Fibroblast of skin of abdomen (primary cell): ENCODE measurements around the gene IL1RAPL1.
"Not testable (repeated sequence)": the region's sequence is repeated elsewhere in the genome, so short reads cannot be mapped to it uniquely, and the experiment has no call there.

Experiments
- DNase-seq: peaks from one replicate; pipeline ENCODE4 v3.0.0-alpha.2; 2013

The IL1RAPL1 gene

DNA sequence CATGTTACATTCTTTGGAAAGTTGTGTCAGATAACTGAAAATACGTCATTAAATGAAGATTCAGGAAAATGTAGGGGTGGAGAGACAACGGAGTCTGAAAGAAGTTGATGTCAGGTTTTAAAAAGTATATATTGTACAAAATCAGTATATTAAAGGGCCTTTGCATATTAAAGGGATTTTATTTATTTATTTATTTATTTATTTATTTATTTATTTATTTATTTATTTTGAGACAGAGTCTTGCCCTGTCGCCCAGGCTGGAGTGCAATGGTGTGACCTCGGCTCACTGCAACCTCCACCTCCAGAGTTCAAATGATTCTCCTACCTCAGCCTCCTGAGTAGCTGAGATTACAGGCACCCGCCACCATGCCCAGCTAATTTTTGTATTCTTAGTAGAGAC lies 213.4 kb downstream of the IL1RAPL1 start:
- DNase-seq, result not testable (repeated sequence)

DNA sequence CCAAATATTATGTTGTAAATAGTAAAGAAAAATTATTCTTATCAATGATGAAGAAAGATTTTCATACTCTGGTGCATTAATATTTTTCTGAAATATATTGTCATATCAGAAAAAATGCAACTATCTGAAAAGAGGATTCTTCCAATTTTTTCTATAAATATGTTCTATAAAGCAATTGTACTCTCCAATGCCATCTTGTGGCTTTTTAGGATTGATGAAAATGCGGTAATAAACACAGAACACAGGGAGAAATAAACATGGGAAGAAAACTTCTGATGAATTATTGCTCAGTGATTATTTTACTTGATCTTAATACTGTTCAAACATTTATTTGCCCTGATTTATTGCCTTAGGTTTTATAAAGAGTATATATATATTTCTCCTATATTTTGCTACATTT lies 215.4 kb downstream of the IL1RAPL1 start:
- no peak for DNase-seq

DNA sequence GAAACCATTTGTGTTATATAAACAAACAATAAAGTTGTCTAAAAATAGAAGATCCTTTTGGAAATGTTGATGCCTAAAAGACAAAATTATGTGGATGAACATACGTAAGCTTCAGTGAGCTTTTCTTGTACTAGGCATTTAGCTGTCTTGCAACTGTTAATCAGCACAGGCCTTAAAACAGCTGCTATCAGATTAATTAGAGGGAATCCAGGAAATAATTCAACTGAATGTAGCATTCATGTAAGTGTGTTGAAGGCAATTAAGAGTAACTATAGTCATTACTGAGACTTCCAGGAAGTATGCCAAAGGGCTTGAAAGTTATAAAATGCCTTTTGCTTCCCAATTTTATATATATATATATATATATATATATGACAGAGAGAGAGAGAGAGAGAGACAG lies 248.7 kb downstream of the IL1RAPL1 start:
- no peak for DNase-seq

DNA sequence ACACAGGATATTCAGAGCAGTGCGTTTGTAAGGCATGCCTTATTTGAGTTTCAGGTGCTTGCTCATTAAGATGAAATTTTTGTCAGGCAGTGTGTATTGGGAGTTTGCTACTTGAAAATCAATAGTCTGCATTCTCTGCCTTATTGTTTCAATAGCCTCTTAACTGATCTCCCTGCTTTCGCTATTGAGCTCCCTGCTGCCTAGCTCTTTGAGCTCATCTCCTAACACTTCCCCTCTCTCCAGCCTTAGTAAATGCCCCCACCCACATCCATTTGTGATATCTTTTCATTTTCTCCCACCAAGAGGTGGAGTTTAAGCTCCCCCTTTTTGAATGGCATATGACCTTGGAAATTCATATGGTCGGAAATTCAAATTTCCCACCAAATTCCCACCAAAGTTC lies 256.6 kb downstream of the IL1RAPL1 start:
- DNase-seq, result no peak

DNA sequence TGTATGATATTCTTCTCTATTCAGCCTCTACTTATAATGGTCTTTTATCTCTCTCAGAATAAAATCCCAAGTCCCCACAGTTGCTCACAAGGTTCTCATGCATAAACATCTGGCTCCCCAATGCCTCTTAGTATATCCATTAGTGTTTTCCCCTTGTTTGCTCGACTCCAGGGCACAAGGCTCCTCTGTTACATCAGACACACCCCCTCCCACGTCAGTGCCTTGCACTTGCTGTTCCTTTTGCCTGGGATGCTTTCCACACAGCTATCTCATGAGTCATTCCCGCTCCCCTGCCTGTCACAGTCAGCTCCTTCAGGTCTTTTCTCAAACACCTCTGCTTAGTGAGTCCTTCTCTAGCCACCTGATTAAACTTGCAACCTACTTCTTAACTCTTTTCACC lies 260.2 kb downstream of the IL1RAPL1 start:
- DNase-seq, result peak; percentile 4

DNA sequence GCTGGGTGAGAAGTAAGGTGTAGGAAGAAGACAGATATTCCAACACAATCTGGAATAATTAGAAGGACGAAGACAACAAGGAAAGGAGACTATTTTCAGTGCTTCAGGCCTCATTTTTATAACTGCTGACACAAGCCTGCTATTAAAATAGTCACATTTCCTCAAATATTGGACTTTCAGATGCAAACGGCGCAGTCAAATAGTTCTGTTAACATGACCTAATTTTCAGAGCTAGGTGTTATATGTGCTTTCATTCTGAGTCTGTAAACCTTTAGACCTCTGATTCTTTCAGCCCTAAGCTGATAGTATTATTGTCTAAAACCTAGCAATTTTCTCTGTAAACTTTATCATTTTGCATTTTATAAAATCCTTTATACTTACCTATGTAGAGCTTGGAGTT lies 261.5 kb downstream of the IL1RAPL1 start:
- DNase-seq, result no peak

DNA sequence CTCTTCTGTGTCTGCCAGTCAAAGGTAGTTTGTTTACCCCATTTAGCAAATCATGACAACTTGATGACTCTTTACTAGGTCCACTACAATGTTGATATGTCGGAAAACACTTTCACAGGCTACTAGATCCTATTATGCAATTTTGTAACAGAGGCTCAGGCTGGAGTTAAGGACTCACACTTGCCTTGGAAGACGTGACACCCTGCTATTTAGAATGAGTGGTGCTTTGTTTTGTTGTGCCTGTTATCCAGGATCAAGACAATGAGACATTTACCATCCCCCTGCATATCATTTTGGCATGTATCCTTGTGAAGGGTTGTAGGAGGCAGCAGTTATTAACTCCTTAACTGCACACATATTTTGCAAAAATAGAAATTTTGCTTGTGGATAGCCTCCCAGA lies 263.7 kb downstream of the IL1RAPL1 start:
- no peak for DNase-seq

DNA sequence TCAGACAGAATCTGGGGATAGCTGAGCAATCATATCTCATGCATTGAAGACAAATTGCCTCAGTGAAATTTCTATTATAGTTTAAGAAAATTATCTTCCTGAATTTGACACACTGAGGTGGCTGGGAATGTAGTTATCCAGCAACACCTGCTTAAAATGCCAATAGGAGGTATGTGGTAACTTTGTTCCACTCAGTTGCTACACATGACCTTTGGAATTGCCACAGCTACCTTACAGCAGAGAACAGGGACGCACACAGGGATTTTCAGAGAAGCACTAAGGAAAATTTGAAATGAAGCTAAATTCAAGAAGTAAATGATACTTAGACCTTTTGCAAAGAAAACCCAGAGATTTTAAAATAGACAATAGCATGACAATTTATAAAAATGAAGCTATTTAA lies 264.6 kb downstream of the IL1RAPL1 start:
- DNase-seq, result no peak

DNA sequence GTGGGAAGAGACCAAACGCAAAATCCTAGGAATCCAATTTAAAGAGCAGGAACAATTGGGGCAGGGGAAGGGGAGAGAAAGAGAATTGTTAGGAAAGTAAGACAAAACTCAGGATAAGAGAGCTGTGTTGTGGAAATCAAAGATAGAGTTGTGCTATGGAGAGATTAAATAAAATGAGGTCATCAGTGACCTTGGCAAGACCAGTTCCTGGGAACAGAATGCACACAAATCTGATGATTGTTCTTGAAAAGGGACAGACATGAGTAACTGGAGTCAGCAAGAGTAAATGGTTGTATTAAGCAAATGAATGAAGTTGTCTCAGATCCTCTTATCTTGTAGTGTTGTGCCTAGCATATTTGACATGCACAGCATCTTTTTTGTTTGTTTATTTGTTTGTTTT lies 267.4 kb downstream of the IL1RAPL1 start:
- no peak for DNase-seq

DNA sequence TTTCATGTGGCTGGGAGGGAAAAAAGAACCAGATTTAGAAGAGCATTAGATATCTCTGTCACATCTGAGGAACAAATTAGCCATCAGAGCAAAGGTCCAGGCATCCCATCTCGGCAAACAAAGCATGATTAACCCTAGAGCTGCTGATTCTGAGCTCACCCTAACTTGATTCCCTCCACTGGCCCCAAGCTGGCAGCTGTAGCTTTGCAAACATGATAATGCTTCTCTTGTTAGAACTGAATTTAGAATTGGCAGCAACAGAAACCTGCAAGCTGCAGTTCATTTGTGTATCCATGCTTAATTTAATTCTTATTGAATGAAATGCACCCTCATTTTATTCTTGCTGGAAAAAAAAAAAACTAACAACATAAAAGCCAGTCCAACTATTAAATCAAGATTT lies 289.2 kb downstream of the IL1RAPL1 start:
- no peak for DNase-seq

DNA sequence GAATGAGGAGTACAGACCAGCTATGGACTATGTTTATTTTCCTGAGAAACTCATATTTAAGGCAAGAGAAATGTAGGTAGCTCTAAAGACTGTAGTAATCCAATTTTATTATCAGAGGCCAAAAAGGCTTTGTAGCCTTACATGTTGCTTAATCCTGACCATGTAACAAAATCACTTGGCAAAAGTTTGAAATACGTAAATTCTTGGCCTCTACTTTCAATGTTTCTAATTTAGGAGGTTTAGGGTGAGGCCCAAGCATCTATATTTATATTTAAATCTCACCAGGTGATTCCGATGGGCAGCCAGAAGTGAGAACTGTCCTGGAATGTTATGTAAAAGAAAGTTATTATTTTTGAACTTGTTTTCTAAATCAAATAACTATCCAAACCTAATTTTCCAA lies 289.7 kb downstream of the IL1RAPL1 start:
- DNase-seq, result no peak

DNA sequence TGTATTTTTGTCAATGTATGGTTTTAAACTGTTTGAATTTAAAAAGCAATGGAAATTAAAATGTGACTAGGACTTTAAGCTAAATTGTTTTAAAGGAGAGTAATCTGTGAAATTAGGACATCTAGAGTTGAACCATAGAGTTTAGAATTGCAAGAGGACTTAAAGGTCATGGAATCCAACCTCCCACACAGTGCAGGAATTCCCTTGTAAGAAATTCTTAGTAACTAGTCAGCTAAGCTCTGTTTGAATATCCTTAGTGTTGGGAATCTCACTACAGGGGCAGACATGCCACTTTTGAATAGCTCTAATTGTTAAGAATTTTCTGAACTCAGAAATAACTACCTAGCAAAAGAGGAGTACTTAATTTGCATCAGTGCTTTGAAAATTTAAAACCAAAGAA lies 292.9 kb downstream of the IL1RAPL1 start:
- peak; percentile 10 for DNase-seq

DNA sequence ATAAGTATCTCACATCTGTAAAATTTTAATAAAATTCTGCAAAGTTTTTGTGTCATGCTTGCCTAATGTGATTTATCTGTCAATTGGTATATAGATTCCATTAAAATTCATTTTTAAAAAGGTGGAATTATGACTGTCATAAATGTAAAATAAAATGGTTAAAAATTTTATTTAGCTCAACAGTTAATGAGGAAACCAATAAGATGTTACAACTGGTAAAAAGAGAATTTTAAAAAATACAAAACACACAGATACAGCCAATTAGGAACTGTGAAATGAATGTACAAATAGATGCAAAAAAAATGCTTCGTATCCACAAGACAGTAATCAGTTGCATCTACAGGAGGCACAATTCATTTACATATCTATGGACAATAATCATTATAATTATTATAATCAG lies 297.6 kb downstream of the IL1RAPL1 start:
- DNase-seq, result no peak

DNA sequence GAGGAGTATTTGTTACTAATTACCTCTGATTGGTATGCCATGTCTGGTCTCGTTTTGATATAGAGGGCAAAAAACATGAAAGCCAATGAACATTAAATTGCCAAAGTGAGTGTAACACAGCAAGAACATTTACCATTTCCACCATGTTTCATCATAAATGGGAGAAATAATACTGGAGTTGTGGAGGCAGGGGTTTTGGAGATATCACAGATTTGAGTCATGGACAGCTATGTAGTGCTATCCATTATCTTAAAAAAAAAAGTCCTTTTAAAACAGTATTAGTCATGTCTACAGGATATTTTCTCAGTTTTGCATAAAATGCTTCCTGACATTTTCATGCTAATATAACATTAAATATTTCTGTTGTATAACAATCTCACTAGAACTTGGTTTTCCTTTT lies 301.2 kb downstream of the IL1RAPL1 start:
- peak; percentile 67 for DNase-seq

DNA sequence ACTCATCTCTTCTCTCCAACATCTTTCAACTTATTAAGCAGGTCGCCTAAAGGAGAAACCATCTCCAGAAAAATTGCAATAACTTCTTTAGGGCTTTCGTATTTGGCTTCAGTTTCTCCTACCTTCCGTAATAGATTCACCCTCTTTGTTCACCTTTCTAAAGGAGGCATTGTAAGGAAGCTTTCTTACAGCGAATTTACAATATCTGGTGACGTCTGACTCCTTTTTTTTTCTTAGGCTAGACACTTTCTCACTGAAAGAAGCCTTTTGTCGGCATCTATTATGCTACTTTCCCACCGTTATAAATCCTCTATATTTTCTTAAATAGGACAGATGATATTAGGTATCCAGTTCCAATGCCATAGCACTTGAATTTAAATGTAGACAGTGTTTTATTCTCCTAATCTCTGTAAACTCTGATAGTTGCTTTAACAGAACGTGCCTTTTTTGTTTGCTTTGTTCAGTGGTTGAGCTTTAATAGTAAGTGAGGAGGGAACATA lies 302.4 kb downstream of the IL1RAPL1 start:
- no peak for DNase-seq

DNA sequence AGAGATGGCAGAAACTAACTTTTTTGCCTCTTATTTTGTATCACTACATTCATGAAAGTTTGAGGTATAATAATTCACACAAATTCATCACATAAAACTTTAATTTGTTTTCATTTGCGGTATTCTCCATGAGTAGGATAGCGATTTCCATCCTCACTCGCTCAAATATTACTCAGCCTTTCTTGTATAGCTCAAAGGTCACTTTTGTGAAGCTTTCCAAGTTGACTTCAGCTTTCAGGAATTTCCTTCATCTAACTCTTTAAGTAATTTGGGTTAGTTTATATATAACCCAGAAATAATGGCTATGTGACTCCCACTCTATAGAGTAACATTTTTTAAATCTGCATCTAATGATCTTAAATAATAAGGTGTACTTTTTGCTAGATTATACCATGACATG lies 314.4 kb downstream of the IL1RAPL1 start:
- peak; percentile 38 for DNase-seq

DNA sequence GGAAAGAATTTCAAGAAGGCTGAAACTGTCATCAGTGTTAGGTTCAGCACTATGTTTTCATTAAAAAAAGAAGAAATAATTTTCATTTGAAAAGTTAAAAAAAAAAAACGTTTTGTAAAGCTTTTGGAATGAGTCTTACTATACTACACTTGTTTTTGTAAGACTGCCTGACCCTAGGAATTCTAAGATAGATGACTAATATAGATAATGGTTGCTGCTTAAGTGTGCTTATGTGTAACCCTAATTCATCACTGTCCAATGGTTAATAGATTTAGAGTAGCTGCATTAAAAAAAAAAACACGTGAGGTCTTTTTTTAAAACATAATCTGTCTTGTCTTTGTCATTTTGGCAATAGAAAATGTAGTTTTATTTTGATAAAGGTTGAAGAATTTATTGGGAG lies 323.2 kb downstream of the IL1RAPL1 start:
- DNase-seq, result peak; percentile 56

DNA sequence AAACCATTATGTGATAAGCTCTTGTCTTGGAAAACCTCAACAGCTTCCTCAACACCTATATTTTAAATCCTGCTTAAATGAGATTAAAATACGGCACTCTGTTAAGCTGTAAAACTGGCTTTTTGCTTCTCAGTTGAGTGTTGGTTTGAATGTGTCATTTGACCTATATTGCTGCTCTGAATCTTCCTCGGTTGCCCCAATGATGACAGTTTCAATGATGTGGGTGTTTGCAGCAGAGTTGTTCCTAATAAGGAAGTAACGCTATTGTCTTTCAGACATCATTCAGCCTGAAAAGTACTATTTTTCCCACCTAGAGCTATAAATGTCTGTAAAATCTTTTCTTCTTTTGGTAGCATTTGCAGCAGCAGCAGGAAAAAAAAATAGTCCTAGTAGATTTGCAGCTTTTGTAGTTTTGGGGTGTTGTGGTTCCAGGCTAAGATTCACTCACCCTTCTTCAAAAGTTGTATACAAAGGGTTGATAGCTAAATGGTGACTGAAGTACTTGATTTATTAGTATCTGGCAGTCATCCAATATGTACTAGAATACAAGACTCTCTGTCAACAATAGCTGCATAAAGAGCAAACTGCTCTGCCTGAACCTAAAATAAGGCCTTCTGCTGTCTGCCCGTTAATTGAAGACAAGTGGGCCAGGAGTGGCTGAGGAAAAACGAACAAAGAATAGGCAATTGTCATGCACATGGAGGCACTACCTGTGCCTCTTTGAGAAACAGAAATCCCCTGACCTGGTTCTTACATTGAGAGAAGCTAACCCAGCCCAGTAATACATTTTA lies 333.1 kb downstream of the IL1RAPL1 start:
- no peak for DNase-seq

DNA sequence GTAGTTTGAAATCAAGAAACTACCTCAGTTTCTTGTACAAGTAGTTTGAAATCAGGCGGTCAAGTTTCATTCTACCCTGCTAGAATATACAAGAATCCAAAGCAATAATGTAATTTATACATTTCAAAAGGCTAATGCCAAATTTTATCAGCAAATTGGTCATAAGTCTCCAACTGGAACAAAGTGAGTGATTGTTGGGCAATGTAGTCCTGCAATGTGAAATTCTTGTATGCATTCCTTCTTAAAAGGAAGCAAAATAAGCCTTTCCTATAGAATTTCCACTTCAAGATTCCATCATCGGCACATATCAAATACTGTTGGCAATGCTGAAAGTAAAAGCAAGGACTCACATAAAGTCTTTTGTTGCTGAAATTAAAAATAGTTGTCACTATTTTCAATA lies 334.9 kb downstream of the IL1RAPL1 start:
- peak; percentile 8 for DNase-seq

DNA sequence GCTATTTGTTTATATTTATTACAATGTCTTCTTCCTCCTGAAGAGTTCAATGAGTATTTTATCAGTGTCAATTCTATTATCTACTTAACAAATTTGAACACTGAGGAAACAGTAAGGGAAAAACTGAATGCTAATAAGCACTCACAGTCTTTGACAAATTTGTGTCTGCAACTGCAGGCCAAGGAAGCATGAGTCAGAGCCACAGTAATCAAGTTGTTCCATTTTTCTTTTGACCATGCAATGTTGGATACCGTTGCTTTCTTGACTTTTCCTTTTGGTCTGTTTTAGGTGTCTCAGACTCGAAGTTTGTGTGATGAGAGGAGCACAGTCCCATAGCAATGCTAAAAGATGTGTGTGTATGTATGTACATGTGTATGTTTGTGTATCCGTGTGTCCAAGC lies 359.6 kb downstream of the IL1RAPL1 start:
- DNase-seq, result no peak

DNA sequence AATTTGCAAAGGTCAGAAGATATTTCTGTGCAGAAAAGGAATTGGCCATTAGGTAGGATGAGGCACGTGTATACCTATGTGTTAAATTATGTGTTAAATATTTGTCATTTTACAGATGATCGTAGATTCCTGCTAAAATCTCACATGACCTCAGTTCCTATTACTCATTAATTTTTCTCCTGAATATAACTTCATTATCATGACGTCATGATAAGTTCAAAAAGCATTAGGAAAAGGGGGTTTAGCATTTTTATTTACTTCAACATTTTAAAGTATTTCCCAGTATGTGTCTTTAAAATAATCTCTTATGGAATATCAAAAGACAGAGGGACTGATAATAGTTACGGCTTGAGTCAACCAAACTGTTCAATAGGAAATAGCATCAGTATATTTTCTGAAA lies 372.8 kb downstream of the IL1RAPL1 start:
- DNase-seq, result no peak

DNA sequence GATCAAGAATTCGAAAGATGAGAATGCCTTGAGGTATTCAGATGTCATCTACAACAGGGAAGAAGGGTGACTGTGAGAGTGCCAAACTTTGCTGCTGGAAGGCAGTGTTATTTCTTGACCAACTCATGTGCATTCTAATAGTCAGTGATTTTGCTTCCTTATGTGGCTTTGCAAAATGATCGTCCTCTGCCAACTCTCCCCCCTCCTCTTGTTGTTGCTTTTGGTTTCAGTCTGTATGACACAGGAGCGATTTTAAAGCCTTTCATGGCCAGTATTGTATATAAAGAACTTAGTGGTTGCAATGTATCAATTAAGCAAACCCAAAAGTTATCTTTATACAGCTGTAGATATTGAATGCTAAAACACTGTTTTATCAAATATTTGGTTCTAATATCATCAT lies 379.1 kb downstream of the IL1RAPL1 start:
- DNase-seq, result peak; percentile 1

DNA sequence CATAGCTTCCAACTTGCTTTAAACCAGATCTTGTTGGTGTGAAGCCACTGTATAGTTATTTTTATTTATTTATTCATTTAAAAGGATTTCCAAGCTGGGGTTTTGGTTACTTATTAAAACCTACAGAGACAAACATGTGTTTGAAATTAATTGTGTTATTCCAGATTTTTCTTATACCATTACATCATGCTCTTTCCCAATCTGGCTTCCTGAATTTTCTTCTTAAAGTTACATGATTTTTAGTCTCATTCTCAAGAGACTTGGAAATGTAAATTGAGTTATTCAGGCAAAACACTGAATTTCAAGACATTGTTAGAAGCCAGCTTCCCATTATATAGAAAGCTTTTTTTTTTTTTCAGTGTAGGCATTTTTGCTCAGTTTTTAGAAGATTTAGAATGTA lies 381.9 kb downstream of the IL1RAPL1 start:
- peak; percentile 4 for DNase-seq

DNA sequence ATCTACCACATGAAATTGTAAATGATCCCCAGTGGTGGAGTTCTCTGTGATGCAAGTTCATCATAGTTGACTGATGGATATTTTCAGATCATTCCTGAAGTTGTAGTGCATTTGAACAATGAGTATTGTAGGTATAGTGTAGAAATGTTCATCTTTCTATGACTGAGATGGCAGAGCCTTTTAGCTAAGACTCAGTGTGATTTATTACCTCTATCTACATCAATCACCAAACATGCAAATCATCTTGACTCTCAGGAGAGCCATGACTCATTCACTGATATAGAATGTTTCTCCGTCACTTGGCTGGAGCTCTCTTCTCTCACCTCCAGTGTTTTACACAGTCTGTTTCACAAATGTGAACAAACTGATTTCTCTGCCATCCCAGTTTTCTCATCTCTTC lies 392.6 kb downstream of the IL1RAPL1 start:
- peak; percentile 38 for DNase-seq

DNA sequence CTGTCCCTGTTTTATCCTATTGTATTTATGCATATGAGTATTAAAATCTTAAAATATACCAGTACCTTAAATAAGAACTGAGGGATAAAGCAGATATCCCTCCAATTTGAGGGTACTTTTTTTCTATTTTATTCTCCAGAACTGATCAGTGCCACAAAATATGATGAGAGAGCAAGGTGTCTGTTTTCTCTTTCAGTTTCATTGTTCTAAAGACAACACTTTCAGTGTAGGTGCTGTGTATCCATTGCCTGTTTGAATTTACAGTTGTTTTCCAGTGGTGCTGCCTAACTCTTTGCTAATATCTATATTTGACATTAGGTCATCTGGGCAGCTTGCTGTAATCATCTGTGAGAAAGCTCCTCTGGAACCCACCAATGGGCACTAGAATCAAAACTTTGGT lies 394.7 kb downstream of the IL1RAPL1 start:
- no peak for DNase-seq
